NCI-H2196 (cell line): ENCODE results near the gene CCDC187.
A peak's percentile ranks its signal among the peaks of the same experiment; 100 is the strongest.

Experiments used
- DNase-seq: peaks from one replicate; lab custom pipeline; 2025; ENCODE audit not compliant: unreplicated experiment; lab: John Stamatoyannopoulos, UW

CCDC187 gene

DNA sequence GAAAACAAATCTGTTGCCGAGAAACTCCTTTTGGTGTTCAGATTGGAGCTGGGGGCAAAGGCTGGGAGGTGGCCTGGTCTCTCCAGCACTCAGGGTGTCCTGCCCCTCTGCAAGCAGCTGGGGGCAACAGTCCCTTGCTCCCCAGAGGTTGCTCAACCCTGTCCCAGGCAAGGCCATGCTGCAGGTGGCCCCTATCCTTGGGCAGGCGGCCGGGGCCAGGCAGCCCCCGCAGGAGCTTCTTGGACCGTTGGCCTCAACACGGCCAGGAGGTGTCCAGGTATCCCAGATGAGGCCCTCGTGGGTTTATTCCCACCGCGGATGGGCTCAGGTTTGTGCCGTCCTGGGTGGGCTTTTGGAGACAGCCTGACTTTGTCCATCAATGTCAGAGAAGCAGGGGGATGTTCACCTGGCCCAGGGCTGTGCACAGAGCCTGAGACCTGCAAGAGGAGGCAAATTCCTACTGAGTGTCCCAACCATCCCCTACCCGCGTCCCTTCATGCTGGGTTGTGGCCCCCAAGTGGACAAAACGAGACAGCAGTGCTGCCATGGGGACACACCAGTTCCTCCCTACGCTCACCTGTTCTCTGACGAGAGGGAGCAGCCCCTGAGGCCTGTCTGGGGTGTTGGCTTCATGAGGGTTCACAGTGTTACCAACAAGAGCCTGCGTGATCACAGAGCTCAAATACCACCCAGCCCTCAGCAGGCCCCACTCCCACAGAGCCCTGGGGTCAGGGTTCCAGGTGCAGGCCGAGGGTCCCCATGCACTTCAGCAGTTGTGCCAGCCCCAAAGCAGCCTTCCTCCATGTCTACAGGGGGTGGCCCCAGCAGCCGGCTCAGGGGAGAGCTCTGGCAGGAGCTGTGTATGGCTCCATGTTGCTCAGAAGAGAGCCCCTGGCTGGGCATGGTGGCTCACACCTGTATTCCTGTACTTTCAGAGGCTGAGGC is 9.5 kb upstream of the CCDC187 start:
- no peak for DNase-seq

DNA sequence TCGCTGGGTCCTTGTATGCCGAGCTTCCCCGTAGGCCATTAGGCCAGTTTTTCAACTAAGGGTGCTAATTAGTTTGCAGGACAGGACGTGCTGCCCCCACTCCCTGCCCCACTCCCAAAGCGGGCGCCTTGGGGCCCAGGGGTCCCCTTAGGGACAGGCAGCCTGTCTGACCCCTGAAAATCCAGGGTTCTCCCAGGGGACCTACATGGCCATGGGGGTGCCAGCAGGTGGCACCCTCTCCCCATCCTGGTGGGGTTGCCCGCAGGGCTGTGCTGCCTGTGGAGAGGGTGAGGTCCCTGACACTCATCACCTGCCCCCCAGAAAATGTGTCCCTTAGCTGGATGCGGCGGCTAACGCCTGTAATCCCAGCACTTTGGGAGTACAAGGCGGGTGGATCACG is 8.5 kb upstream of the CCDC187 start:
- DNase-seq: peak; percentile 34

DNA sequence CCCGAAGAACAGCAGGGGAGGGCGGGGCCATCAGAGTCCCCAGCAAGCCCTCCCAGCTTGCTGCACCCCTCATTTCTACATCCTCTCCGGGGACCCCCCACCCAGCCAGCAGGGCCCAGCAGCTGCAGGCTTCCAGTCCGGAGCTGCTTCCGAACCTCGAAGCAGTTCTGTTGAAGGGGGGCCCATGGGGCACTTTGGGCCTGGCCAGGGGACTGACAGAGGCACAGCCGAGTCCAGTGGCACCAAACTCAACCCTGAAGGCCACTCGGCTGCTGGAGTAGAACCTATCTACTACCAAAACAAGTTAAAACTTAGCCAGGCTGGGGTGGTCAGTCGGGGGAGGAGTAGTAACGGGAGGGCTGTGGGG is 8.1 kb upstream of the CCDC187 start:
- DNase-seq: no peak

DNA sequence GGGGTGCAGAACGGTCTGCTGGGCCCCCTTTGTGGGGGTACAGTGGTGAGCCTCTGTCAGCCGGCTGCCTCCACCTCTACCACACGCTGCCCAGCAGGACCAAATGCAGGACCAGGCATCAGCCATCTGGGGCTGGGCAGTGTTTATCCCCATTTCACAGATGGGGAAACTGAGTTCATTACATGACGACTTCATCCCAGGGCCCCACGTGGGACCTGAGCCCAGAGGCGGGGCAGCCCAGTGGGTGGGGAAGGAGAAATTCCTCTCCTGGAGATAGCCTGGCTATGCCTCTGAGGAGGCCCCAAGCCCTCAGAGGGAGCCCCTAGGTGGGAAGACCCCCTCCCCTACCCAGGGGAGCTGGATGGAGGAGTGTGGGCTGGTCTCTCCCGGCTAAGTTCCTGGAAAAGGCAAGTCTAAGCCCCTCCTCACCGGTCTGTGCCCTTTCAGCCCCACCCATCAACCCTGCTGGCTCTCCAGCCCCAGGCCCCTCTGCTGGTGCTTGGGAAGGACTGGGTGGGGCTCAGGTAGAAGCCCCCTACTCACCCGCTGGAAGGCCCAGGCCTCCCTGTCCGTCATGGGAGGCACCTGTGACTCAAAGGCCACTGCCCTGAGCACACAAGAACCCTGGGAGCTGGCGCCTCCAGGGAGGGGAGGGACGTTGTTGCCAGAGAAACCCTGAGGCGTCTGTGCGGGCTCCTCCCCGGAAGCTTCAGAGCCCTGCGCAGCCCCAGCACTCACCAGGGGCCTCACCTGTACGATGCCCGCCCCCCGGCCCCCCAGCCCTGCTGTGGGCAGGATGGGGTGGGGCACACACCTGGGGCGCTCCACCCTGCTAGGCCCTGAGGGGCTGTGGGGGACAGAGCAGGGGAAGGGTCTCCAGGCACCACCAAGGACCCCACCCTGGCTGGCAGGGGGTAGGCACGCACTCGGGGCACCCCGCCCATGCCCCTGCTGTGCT is 7.4 kb upstream of the CCDC187 start:
- peak; percentile 64 for DNase-seq

DNA sequence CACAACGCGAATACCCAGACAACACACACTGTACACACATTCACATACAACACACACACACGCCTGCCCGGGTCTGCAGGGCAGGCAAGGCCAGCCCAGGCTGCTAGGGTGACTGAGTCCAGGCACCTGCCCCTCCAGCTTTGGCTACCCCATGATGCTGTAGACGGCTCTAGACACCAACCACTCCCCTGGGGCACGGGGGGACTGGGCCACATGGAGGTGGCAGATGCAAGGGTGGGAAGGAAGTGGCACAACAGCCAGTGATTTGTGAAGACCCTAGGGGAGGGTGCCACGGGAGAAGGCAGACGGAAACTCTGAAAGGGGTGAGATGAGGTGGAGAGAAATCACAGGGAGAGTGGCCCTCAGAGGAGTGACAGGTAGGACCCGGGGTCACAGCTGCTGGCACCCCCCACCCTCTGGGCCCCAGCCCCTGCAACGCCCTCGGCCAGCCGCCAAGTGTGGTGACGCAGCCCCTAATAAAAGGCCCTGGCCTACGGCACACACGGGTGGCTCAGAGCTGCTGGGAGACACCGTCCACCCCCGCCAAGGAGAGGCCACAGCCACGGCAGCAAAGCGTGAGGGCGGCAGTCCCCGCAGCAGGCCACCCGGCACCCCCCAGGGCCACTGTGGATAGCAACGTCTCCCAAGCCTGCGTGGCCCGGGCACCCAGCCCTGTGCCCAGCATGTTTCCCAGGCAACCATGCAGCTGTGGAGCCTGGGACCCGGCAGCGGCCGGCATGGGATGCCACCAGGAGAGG is 6.6 kb upstream of the CCDC187 start:
- no peak for DNase-seq

DNA sequence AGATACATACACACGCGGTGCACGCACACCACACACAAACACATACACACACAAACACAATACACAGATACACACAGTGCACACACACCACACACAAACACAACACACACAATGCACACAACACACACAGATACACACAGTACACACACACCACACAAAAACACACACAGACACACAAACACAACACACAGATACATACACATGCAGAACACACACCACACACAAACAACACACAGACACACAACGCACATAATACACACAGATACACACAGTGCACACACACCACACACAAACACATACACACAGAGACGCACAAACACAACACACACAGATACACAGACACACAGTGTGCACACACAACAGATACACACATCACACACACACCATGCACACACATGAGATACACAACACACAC is 5.9 kb upstream of the CCDC187 start:
- no peak for DNase-seq

DNA sequence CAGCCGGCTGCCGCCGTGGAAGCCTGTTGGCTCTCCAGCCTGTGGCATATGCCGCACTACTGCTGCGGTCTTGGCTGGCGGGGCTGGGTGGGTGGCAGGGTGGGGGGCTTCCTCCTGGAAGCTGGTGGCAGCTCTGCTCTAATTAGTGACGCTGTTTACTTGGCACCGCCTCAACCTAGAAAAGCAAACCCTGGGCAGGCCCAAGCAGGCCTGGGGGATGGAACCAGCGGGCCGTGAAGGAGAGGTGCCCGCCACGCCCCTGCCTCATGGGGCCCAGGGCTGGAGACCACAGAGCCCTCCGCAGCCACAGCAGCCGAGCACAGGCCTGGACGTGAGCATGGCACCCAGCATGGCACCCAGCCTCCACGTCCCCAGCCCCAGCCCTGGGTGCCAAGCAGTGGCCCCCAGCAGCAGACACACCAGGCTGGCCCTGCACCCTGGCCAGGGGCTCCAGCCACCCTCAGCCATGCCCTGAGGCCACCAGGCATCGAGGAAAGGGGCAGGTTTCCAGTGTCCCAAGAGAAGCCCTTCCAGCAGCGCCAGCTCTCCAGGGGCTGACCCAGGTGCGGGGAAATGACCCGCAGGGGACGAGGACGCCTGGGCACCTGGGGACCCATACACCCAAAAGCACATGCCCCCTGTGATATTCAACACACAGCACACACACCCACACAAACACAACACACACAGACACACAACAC is 5.4 kb upstream of the CCDC187 start:
- peak; percentile 42 for DNase-seq

DNA sequence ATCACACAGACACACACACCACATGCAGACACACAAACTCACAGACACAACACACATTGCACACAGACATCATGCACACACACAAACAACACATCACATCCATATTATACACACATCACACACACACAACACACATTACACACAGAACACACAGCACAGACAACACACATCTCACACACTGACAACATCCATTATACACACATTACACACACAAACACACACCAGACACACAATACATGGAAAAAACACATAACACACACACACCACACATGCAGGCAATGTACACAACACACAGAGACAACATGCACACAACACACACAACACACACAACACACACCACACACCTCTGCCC is 4.8 kb upstream of the CCDC187 start:
- DNase-seq: no peak

DNA sequence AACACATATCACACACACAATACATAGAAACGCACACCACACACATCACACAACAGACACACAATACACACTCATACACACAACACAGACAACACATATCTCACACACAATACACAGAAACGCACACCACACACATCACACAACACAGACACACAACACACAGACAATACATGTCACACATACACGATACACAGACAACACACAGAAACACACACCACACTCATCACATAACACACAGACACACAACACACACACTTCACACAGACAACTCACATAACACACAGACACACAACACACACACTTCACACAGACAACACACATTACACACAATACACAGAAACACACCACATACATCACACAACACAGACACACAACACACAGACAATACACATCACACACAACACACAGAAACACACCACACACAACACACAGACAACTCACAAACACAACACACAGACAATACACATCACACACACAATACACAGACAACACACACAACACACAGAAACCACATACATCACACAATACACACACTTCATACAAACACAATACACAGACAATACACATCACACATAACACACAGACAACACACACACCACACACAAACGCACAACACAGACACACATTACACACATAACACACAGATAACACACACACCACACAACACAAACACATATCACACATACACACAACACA is 4.3 kb upstream of the CCDC187 start:
- DNase-seq: no peak

DNA sequence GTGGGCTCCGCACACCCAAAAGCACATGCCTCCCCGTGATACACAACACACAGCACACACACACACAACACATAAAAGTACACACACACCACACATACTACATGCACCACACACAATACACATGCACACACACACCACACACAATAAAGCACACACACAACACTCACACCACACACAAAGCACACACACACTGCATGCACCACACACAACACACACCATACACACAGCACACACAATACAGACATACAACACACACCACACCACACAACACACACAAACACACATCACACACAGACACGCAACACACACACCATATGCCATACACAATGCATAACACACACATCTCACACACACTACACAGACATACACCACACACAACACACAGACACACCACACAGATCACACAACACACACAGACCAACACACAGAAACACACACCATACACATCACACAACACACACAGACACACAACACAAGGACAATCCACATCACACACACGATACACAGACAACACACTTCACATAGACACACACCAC is 3.4 kb upstream of the CCDC187 start:
- no peak for DNase-seq

DNA sequence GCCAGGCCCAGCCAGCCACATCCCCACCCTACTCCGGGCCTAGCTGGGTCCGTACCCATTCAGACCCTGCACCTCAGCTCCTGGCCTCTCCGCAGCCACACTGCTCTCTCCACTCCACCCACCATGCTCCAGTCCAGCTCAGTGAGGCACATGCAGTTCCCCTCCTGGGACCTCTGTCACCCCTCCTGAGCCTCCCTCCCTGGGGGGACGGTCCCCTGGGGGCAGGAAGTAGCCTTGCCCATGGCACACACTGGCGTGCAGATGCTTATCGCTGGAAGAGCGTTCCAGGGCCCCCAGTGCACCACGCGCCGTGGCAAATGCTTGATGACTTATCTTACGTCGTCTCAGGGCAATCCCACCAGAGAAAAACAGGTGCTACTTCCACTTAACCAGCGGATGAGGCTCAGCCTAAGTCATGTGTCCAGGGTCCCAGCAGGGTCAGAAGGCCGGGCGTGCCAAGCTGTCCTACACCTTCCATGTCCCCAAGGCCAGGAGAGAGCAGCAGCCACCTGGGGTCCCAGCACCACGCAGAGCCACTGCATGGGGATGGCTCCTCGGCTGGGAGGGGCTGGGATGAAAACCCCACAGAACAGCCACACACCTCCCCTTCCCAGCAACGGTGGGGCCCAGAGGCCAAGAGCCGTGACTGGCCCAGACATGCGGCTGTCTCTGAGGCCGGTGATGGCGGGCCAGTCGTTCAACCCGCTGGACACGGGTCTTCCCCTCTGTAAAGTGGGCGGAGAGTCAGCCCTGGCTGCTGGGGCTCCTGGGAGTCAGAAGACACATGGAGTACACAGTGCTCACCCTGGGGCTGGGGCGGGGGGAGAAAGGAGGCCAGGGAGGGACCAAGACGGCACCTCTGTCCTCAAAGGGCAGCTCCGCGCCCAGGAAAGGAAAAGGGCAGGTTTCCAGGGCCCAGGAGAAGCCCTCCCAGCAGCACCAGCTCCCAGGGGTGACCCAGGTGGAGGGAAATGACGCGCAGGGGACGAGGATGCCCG is 2.6 kb upstream of the CCDC187 start:
- DNase-seq: peak; percentile 15

DNA sequence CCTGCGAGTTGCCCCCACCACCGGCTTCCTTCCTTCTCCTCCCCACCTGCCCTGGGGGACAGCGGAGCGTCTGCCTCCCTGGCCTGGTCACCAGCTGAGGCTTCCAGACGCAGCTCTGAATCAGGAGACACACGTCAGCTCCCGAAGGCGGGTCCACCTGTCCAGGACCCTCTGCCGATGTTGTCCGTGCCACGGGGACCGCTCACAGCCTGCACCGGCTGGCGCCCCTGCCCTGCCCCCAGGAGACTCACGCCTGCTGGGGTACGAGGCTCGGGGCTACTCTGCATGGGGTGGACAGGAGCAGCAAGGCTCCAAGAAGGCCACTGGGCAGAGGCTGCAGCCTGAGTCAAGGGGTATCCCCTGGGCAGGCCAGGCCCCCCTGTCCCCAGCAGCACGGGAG is 1.9 kb upstream of the CCDC187 start:
- DNase-seq: no peak

DNA sequence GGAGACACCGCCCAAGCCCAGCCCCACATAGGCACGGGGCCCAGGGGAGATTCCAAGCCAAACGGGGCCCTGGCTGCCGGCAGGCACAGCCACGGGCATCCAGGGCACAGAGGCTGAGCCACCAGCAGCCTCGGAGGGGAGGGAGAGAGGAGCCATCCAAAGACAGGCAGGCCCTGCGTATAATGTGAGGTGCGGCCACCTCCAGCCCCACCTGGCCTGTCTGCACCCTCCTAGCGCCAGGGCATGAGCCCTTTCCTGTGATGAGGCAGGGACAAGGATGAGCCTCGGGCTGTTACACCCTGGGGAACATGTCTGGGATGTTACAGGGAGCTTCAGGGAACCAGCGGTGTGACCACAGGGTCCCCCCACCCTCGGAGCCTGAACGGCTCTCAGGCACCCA is 1.1 kb upstream of the CCDC187 start:
- DNase-seq: no peak

DNA sequence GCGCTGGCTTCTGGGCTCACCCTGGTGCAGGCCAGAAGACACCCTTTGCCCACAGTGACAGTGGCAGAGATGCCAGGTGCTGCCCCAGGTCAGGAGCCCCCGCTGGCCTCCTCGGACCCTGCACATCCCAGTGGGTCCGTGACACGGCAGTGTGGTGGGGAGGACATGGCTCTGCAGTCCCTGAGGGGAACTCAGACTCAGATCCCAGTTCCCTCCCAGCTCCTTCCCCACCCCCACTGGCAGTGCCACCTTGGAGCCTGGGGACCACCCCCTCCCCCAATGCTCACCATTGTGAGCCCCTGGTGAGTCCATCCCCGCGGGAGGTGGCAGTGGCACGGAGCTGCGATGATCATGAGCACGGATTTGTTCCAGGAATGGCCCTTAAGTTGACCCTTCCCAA is 562 bp upstream of the CCDC187 start:
- DNase-seq: no peak

DNA sequence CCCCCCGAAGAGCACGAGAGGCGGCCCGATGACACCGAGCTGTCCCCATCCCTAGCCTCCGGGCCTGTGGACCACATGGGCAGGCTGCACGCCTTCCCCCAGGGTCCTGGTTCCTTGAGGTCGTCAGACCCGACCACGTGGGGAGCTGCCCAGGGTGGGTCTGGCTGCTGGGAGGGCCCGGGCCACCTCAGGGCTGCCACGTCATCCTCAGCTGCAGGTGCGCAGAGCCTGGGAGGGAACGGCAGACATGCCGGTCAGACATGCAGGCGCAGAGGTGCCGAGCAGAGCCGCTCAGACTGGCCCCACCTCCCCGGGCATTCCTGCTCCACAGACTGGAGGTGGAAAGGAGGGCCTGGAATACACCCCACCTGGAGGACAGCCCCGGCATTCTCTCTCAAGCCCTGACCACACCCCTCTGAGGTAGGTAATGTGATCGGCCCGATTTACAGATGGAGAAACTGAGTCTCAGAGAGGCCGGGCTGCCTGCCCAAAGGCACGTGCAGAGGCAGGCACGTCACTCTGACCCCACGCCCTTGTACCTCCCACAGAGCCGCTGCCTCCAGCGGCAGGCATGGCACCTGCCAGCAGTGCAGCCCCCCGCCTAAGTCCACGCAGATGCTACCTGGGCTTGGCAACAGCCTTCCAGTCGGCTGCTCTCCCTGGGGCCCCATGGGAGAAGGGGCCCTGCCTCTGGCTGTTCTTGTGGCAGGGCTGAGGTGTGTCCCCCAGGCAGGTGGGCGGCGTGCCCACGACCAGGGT is 649 bp downstream of the CCDC187 start:
- DNase-seq: no peak

DNA sequence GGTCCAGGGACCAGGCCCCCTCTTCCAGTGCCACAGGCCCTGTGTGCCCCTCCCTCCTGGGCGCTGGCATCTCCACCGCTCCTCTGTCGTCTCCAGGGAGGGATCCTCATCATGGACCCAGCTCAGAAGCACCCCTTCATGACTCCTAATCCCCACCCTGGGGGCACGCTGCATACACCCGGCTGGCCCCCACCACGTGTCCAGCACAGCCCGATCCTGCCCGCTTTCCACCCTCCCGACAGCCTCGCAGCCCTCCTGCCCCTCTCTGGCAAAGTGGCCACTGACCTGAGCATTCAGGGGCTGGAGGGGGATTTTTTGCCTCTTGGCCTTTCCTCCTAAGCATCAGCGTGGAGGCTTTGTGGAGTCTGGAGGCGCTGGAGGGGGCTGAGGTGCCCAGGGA is 1.4 kb downstream of the CCDC187 start:
- no peak for DNase-seq

DNA sequence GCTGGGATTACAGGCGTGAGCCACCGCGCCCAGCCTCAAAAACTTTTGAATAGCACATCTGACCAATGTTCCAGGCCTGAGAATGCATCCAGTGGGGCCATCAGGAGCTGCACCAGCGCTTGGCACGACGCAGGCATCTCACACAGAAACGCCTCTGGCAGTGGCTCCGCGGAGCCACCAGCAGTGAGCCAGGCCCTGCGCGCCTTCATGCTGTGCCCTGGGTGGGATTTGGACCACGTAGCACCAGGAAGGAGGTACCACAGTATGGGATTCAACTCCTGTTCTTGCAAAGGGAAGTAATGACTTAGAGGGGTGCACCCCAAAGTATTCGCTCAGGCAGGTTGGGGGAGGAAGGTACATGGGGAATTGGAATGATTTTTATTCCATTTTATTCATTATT is 3.0 kb downstream of the CCDC187 start:
- DNase-seq: no peak

DNA sequence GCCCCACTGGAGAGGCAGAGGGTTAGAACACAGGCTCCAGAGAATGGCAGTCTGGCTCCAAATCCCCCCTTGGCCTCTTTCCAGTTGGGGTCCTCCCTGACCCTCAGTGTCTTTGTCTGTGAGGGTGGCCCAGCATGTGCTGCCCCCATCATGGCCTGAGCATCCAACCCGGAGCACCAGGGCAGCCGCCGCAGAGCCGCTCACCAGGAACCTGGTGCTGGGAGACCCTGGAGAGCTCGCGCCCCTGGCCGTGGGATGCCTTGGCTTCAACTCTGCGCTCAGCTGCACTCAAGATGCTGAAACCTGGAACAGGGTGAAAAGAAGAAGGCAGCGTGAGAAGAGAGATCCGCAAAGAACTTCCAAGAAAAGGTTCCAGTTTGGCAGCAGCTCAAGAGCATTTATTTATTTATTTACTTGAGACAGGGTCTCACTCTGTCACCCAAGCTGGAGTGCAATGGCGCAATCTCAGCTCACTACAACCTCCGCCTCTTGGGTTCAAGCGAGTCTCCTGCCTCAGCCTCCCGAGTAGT is 3.8 kb downstream of the CCDC187 start:
- no peak for DNase-seq
